ENCODE data around the gene ARRB2.
A peak's percentile ranks its signal among the peaks of the same experiment; 100 is the strongest.
"Not testable (repeated sequence)": the region's sequence is repeated elsewhere in the genome, so short reads cannot be mapped to it uniquely, and the experiment has no call there.

Gene ARRB2

DNA sequence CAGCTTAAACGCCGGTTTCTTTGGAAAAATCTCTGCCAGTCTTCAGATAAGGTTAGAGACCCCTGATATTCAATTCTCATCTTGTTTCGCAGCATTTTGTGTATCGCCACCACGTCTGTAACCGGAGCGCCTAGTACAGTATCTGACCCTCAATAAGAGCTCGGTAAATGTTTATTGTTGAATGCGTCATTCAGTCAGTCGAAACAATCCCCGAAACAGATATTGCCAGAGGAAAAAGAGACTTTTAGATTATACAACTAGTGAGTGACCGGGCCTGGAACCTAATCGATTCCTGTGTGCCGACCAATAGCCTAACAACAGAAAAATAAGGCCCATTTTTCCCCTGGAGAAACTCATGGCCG lies 7.1 kb upstream of the ARRB2 start:
- DNase-seq, result no peak

DNA sequence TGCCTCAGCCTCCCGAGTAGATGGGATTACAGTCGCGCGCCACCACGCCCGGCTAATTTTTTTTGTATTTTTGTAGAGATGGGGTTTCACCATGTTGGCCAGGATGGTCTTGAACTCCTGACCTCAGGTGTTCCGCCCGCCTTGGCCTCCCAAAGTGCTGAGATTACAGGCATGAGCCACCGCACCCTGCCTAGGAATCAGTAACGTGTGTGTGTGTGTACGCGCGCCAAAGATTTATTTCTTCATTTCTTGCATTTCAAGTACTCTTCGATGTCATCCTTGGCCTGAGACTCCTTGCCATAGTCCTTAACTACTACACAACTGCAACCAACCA lies 5.9 kb upstream of the ARRB2 start:
- not testable (repeated sequence) for DNase-seq

DNA sequence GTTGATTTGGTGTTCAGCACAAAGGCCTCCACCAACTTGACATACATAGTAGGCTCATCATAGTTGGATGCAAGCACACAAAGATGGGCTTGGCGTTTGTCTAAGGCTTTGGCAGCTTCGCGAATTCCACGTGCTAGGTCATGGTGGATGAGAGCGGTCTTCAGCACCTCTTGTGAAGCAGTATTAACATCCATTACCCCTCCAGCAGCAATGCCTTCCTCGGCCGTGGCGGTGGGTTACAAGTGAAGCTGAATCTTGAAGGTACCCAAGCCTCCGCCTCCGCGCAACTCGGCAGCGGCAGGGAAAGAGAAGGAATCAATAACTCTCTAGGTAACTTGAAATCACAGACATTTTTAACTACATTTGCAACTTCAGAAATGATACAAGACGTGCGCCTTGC lies 5.4 kb upstream of the ARRB2 start:
- DNase-seq, result no peak

DNA sequence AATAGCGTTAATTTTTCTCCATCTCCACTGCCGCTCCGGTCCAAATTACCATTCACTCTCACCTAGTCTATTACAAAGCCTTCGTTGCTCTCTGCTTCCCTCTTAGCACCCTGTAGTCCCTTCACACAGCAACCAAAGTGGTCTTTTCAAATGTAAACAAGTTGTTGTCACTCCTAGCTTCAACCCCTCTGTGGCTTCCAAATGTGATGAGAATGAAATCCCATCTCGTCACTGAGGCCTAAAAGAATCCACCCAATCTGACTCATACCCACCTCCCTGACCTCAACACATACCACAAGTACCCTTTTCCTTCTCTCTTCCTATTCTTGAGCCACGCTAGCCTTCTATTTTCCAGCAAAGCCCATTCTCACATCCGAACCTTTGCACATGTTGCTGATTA lies 4.3 kb upstream of the ARRB2 start:
- no peak for DNase-seq

DNA sequence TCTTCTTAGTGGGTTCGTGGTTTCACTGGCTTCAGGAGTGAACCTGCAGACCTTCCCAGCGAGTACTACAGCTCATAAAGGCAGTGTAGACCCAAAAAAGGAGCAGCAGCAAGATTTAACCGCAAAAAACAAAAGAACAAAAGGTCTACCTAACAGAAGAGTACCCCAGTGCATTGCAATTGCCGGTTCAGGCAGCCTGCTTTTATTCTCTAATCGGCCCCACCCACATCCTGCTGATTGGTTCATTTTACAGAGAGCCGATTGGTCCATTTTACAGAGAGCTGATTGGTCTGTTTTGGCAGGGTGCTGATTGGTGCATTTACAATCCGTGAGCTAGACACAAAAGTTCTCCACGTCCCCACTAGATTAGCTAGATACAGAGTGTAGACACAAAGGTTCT lies 2.0 kb upstream of the ARRB2 start:
- DNase-seq, result peak; percentile 23

DNA sequence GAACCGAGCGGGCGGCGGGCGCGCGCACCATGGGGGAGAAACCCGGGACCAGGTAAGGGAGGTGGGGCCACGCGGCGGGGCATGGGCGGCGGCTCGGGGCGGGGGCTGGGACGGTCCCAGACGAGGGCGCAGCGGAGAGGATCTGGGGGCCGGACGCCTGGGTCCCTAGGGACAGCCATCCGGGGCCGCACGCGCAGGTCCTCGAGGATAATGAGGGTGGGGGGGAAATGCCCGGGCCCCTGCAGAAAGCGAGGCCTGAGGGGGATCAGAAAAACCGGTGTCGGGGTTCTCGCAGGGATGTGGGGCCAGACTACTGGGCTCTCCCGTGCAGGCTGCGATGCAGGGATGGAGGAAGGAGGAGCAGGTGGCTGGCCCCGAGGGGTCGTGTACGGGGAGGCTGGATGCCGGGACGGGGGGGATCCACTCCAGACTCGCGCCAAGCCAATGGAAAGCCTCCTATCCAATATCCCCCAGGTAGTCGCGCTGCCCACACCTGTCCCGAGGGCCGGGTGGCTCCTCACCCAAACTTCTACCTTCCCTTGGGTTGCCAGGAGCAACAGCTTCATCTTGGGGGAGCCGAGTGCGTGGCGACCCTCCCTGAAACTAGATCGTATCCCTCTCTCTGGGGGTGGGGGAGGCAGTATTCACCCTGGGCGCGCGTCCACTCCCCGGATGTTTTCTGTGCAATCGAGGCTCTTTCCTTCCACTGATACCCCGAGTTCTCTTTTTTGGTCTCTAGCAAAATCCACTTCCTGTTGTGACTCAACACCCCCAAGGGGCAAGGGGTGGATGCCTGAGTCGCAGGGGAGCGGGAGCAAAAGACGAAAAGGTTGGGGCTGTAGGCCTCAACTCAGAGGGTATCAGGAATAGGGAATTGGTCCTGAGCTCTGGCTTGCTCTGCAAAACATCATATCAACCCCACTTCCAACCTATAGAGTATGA lies 532 bp downstream of the ARRB2 start:
- no peak for DNase-seq

DNA sequence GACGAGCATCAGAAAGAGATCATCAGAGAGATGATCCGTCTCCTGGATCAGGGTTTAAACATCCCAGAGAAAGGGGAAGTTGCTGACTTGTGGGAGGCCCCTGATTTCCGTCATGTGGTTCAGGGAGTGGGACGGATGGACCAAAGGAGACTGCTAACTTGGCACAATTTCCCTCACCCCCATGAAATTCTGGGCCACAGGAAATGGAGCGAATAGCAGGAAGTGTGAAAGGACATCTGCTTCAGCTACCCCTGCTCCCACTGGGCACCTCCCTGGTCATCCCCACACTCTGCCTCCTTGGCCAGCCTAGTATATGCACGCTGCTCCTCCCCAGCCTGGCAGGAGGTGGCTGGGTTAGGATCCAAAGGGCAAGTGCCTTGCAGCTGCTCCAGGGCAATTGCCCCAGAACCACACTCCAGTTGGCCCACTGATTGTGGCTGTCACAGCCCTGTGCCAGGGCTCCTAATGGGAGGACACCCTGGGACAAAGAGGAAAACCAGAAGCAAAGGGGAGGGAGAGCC lies 1.3 kb downstream of the ARRB2 start:
- no peak for DNase-seq

DNA sequence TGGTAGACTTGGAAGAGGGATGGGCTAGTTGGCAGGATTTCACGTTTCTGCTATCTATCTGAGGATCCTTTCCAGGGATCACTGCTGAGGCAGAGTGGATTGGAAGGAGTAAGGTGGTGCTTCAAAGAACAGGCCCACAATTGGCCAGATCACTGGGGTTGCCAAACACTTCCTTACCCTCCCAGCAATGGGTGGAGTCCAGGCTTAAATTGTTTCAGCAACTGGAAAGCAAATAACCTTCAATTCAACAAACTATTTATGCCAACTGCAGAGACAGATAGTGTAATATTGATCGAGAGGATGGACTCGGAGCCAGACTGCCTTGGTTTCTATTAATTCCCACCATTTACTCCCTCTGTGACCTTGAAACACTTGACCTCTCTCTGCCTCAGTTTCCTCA lies 2.1 kb downstream of the ARRB2 start:
- no peak for DNase-seq

DNA sequence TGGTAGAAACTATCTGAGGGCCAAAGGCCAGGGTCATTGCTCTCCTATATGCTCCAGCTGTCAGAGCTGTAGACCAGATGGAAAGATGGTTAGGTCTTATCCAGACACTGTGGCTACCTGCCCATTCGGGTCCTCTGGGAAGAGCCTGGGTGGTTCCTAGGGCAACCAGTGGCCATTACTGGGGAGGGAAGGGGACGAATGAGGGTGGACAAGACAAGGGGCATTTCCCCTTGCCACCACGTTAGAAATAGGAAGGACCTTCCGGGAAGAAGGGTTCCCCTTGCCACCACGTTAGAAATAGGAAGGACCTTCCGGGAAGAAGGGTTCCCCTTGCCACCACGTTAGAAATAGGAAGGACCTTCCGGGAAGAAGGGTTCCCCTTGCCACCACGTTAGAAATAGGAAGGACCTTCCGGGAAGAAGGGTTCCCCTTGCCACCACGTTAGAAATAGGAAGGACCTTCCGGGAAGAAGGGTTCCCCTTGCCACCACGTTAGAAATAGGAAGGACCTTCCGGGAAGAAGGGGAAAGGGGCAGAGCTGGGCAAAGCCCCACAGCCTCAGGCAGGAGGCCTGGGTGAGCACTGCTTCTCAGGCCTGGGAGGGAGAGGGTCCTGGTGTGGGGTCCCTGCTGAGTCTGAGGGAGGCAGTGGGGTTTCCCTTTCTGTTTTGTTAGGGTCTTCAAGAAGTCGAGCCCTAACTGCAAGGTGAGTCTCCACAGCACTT lies 4.1 kb downstream of the ARRB2 start:
- DNase-seq, result not testable (repeated sequence)

DNA sequence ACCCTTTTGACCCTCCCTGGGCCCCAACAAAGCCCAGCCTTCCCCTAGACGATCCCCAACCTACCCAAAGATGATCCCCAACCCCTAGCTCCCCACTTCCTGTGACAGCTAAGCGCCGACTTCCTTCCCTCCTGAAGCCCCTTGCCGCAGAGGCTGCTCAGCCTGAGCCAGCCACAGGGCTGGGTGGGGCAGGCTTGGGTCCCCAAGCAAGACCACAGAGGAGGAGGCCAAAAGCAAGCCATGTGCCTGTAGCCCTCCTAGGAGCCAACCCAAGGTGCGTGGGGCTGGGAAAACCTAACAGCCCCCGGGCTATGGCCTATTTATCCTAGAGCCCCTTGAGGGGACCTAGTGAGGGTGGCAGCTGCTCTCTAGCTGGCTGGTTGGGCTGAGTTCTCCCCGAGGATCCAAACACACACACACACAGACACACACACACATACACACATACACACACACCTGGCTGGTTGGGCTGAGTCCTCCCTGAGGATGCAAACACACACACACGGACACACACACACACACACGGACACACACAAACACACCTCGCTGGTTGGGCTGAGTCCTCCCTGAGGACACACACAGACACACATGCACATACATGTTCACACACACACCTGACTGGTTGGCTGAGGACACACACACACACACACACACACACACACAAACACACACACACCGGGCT lies 4.8 kb downstream of the ARRB2 start:
- no peak for DNase-seq

DNA sequence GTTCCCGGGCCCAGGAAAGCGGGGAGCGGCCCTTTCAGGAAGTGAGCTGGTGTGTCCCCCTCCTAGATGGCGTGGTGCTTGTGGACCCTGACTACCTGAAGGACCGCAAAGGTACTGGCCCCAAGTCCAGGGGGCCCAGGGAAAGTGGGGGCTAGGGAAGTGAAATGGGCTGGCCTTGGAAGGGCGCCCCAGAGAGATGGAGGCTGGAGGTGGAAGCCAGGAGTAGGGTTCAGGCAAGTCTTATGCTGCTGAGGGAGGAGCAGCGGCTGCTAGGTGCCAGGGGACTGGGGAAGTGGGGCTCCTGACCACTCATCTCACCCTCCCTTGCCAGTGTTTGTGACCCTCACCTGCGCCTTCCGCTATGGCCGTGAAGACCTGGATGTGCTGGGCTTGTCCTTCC lies 5.6 kb downstream of the ARRB2 start:
- no peak for DNase-seq

DNA sequence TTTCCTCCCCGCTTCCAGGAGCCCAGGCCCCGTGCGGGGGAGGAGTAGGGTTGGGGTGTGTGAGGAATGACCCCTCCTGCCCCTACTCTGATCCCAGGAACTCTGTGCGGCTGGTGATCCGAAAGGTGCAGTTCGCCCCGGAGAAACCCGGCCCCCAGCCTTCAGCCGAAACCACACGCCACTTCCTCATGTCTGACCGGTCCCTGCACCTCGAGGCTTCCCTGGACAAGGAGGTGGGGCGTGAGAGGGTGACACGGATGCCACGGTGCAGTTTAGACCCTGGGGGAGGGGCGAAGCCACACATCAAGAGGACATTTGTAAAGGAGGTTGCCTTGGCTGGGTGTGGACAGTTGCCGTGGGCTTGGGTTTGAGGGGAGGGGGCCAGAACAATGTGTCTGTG lies 7.4 kb downstream of the ARRB2 start:
- DNase-seq, result no peak

DNA sequence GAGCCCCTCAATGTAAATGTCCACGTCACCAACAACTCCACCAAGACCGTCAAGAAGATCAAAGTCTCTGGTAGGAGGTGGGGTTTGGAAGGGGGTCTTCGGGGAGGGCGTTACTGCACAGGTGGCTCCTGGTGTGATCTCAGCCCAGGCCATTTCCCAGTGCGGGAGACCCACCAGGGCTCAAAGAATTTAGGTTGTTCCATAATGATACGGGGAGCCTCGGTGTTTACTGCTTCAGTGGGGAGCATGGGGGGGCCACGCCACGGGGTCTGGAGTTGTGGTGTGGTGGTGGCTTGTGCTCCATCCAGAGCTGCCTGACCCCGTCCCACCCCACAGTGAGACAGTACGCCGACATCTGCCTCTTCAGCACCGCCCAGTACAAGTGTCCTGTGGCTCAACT lies 7.8 kb downstream of the ARRB2 start:
- no peak for DNase-seq

DNA sequence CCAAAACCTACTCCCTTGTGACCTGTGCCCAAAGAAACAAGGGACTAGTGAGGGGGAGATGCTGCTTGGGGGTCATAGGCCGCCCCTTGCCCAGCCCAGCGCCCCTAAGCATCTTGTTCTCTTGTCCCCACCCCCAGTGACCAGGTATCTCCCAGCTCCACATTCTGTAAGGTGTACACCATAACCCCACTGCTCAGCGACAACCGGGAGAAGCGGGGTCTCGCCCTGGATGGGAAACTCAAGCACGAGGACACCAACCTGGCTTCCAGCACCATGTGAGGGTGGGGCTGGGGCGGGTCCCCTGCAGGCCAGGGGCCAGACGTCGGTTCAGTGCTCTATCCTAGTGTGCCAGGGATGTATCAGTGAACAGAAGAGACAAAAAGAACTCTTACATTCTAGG lies 8.7 kb downstream of the ARRB2 start:
- DNase-seq, result no peak

DNA sequence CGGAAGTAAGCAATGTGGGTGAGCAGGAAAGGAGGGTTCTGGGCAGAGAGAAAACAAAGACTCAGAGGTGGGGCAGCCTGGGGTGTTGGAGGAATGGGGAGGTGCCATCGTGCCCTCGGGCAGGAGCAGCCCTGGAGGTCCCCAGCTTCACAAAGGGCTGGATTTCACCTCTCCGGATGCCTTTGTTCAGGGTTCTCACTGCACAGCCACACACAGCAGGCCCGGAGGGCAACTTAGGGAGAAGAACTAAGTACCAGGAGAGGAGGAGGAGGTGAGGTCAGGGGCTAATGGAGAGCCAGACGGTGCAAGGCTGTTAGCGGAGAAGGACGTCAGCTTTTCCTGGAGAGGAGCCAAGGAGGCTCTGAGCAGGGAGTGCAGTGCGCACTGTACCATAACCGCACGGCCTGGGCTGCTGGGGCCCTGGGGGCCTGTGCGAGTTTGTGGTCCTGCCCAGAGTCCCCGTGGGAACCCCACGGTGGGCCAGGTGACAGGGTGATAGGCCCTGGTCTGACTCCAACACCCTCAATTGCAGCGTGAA lies 9.3 kb downstream of the ARRB2 start:
- DNase-seq, result no peak

DNA sequence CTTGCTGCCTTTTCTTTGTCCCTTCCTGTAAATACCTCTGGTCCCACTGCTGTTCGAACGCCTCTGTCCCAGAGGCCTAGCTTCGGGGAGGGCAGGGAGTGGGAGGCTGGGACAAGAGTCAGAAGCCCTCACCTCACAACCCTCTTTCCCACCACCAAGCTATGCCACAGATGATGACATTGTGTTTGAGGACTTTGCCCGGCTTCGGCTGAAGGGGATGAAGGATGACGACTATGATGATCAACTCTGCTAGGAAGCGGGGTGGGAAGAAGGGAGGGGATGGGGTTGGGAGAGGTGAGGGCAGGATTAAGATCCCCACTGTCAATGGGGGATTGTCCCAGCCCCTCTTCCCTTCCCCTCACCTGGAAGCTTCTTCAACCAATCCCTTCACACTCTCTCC lies 10.4 kb downstream of the ARRB2 start:
- no peak for DNase-seq

DNA sequence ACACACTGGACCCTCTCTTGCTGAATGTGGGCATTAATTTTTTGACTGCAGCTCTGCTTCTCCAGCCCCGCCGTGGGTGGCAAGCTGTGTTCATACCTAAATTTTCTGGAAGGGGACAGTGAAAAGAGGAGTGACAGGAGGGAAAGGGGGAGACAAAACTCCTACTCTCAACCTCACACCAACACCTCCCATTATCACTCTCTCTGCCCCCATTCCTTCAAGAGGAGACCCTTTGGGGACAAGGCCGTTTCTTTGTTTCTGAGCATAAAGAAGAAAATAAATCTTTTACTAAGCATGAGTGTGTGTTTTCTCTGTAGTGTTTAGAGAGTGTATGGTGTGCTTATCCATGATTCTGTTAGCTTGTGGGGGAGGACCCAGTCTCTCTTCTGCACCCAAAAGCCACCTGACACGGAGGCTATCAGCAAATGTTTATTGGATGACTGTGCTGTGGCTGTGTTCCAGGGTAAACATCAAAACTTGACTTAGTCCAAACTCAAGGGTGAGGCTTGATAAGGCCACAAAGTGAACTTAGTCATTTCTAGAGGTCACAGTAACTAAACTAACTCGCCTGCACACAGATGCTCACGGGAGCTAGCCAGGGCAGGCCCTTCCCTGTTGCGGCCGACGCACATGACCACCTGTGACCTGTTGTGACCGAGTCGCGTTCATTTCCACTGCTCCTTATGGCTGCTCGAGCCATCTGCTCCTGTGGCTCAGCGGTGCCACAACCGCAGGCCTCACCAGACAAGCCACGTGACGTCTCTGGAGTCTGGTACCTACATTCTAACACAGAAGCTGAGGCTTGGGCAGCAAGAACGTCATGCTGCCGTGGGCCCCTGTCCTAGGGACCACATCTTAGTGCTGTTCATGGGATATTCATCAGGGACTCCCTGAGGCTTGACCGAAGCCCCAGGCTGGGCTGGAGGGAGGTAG lies 11.0 kb downstream of the ARRB2 start:
- DNase-seq, result no peak

DNA sequence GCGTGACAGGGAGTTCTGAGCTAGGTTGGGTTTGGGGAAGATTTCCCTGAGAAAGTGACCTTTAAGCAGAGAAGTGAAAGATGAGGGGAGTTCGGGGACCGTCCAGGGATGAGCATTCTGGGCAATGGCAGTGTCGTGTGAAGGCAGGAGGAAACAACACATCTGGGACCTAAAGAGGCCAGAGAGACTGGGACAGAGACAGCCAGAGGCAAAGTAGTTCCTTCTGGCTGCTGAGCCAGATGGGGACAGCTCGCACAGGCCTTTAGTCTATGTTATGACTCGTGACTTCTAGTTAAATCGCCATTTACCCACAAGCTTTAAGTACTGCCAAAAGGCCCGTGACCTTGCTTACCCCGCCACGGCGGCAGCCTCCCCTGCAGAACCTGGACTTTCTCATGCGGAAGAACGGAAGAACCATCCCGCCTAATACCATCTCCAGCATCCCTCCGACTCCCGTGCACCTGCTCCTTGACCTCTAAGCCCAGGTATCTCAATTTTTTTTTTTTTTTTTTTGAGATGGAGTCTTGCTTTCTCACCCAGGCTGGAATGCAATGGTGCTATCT lies 12.3 kb downstream of the ARRB2 start:
- no peak for DNase-seq

DNA sequence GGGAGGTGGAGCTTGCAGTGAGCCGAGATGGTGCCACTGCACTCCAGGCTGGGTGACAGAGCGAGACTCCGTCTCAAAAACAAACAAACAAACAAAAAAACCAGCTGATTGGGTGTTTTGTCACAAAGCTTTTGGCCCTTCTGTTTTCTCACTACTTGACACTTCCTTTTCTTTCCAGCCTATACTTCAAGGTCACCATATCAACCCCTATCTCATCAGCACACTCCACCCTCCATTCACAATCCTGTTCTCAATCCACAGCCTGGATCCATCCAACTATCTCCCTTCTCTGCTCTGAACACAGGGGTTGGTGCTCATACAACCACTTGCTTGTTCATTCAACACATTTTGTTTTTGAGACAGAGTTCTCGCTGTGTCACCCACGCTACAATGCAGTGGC lies 14.2 kb downstream of the ARRB2 start:
- no peak for DNase-seq

DNA sequence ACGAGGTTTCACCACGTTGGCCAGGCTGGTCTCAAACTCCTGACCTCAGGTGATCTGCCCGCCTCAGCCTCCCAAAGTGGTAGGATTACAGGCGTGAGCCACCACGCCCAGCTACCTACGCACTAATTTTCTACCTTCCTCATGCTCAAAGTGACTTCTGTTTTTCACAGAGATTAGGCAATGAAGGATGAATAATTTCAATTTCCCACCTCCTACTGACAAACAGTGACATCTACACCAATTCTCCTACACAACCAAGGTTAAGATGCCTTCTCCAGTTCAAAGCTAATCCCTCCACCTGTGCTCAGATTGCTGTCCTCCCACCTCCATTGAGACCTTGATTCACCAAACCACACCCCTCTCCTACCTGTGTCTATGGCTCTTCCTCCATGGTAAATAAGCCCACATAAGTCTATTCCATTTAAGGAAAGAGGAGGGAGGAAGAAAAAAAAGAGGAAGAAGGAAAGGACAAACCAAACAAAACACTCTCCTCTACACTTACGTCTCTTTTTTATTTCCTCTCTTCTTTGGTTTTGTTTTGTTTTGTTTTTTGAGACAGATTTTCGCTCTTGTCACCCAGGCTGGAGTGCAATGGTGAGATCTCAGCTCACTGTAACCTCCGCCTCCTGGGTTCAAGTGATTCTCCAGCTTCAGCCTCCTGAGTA lies 15.3 kb downstream of the ARRB2 start:
- DNase-seq, result no peak

DNA sequence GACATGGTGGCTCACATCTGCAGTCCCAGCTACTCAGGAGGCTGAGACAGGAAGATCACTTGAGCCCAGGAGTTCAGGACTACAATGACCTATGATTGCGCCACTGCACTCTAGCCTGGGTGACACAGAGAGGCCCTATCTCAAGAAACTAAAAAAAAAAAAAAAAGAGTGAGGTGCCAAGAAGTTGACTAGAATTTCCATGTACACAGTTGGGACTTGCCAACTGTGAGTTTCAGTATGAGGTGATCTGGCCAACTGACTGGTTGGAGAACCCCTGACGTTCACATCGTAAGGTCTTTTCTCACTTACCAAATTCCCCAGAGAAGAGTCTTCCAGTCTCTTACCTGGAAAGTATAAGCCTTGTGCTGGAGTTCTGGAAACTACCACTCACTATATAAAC lies 17.7 kb downstream of the ARRB2 start:
- no peak for DNase-seq
